Measurements from ENCODE around the gene DYNC2H1. TPM values are rescaled to one million over a fixed set of nuclear protein-coding genes. Genes with fewer than 3 reads are reported as not detected.

The DYNC2H1 gene
- total RNA-seq, 2 donors from 2014 or later = 1.7 to 3.7 TPM

- Mint-ChIP-seq H3K36me3 (no peaks in the 10 kb centered on the region), H3K4me3 (no peak overlapping the region), H3K9me3 (no peaks in the 10 kb centered on the region), H3K4me1 (ENCODE audit: low read depth in 2 of 2) (no peaks in the 10 kb centered on the region), H3K27me3 (no peaks in the 10 kb centered on the region), H3K27ac (no peak overlapping the region)
- ATAC-seq (no peak), DNase-seq (ENCODE audit: low spot score) (no peak)
These were observed 57.9 kb downstream of the DYNC2H1 start for GRCh38 chr11:103167166-103167565.

- Mint-ChIP-seq H3K4me1 (ENCODE audit: low read depth in 2 of 2) (no peaks in the 10 kb centered on the region), H3K4me3 (no peak overlapping the region), H3K9me3 (no peaks in the 10 kb centered on the region), H3K27ac (no peak overlapping the region), H3K36me3 (no peaks in the 10 kb centered on the region), H3K27me3 (no peaks in the 10 kb centered on the region)
- DNase-seq (ENCODE audit: low spot score) (no peak), ATAC-seq (no peak)
These were observed 61.6 kb downstream of the DYNC2H1 start for GRCh38 chr11:103170865-103171264.

DNA sequence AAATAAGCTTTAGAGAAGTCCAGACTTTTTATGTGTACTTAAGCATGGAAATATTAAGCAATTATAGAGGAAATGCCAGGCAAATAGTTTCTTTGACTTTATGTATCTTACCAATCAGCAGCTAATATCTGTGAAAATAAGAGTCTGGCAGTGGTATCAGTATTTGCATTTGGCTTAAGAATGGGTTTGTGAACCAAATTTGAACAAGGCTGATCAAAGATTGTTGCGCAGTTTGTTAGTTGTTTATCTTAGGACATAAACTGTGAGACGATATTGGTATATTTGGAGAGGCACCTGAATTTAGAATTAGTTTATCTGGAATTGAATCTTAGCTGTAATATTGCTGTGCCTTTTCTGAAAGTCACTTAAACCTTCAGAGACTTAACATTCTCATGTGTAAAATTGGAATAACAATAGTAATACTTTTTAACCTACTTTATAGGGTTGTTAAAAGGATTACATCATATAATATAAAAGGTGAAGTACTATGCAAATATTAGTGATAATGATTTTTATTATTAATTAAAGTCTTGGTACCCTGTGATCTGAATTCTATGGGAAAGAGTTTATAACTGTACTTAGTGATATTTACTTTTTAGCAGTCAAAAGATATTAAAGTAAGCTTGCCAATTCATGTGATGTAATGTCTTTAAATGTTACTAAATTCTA lies 66.4 kb downstream of the DYNC2H1 start:
- Mint-ChIP-seq H3K27me3 (no peaks in the 10 kb centered on the region), H3K4me1 (ENCODE audit: low read depth in 2 of 2) (no peaks in the 10 kb centered on the region)
- ATAC-seq = no peak

DNA sequence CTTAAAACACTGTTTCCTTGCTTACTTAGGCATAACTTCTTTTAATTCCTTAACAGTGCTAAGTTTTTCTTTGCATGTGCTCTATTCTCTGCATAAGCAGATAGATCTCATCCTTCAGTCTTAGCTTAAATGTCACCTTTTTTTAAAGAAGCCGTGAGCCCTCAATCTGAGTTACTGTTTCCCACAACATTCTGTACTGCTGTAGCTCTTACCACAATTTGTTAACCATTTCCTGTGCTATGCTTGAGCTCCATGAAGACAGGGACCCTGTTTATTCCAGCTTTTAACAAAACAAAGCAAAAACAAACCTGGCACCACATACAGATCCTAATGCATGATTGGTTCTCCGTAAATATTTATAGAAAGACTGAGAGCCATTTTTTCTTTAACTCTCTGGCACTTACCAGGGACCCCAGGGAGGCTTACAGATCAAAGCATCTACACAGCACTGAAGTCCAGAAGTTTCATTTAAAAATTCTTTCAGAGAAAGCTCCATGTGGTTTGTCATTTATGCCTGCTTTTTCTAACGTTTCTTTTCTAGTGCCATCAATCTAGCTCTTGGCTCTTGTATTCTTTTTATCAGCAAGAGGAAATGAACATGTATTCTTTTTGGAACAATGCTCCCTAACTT lies 74.9 kb downstream of the DYNC2H1 start:
- no peaks in the 10 kb centered on the region for H3K36me3 Mint-ChIP-seq
- no peaks in the 10 kb centered on the region for H3K27me3 Mint-ChIP-seq
- peaks cover 5 to 16% of the 10 kb centered on the region in 2 donors for H3K4me1 Mint-ChIP-seq (ENCODE audit: low read depth in 2 of 2)
- DNase-seq (ENCODE audit: low spot score) = no peak
- H3K4me3 Mint-ChIP-seq = peak overlapping the region; percentile 50
- H3K27ac Mint-ChIP-seq = no peak overlapping the region
- H3K9me3 Mint-ChIP-seq = no peaks in the 10 kb centered on the region
- ATAC-seq = peak in 1 of 2 donors; percentile 54

More for the DNA sequence above, 66.4 kb downstream of the DYNC2H1 start:
- Mint-ChIP-seq H3K36me3 (no peaks in the 10 kb centered on the region), H3K4me3 (no peak overlapping the region), H3K27ac (no peak overlapping the region), H3K9me3 (no peaks in the 10 kb centered on the region)
- no peak for DNase-seq (ENCODE audit: low spot score)

- H3K4me3 Mint-ChIP-seq = no peak overlapping the region
- no peaks in the 10 kb centered on the region for H3K4me1 Mint-ChIP-seq (ENCODE audit: low read depth in 2 of 2)
- no peak for DNase-seq (ENCODE audit: low spot score)
- no peaks in the 10 kb centered on the region for H3K27me3 Mint-ChIP-seq
- ATAC-seq = no peak
- H3K9me3 Mint-ChIP-seq = no peaks in the 10 kb centered on the region
- H3K36me3 Mint-ChIP-seq = no peaks in the 10 kb centered on the region
- H3K27ac Mint-ChIP-seq = no peak overlapping the region
These were observed 92.9 kb downstream of the DYNC2H1 start for GRCh38 chr11:103202048-103202651.

DNA sequence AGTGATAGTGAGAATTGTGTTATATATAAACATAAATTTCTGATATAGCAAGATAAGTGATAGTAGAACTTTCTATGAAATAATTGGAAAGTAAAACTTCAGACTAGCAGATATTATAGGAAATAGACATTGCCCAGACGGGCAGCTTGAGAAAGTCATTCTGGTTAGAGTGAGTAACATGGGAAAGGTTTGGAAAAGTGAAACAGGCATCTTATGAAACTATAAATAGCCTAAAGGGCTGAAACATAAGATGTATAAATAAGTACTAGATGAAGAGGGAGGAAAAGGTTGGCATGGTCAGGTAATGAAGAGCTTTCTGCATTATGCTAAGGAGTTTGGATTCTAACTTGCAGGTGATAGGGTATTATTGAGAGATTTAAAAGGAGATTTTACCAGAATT lies 101.3 kb downstream of the DYNC2H1 start:
- no peak overlapping the region for H3K27ac Mint-ChIP-seq
- no peaks in the 10 kb centered on the region for H3K9me3 Mint-ChIP-seq
- no peak overlapping the region for H3K4me3 Mint-ChIP-seq
- no peaks in the 10 kb centered on the region for H3K36me3 Mint-ChIP-seq
- no peak for ATAC-seq
- H3K27me3 Mint-ChIP-seq = no peaks in the 10 kb centered on the region
- no peaks in the 10 kb centered on the region for H3K4me1 Mint-ChIP-seq (ENCODE audit: low read depth in 2 of 2)
- DNase-seq (ENCODE audit: low spot score) = no peak

DNA sequence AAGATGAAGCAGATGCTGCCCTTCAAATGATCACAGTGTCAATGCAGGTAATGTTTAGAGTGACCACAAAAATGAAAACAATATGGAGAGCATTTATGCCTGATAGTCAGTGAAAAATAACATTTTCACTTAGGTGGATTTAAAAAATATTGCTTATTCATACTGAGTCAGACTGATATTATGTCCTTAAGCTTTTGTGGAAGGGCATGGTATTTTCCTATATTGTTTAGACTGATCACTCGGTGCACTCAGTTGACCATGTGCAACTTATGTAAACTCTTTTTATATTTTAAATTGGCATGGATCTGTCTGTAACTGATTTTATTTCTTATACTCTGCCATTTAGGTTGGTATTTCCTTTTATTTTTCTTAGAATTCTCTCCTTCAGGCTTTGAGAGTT lies 106.6 kb downstream of the DYNC2H1 start:
- H3K4me1 Mint-ChIP-seq (ENCODE audit: low read depth in 2 of 2) = no peaks in the 10 kb centered on the region
- DNase-seq (ENCODE audit: low spot score) (no peak), ATAC-seq (no peak)
- H3K27me3 Mint-ChIP-seq = no peaks in the 10 kb centered on the region
- no peak overlapping the region for H3K4me3 Mint-ChIP-seq
- no peaks in the 10 kb centered on the region for H3K9me3 Mint-ChIP-seq
- no peak overlapping the region for H3K27ac Mint-ChIP-seq
- H3K36me3 Mint-ChIP-seq = no peaks in the 10 kb centered on the region

GRCh38 chr11:103220133-103220532 lies 110.9 kb downstream of the DYNC2H1 start:
- no peak for DNase-seq (ENCODE audit: low spot score)
- no peak overlapping the region for H3K4me3 Mint-ChIP-seq
- ATAC-seq = no peak
- H3K36me3 Mint-ChIP-seq = no peaks in the 10 kb centered on the region
- no peaks in the 10 kb centered on the region for H3K9me3 Mint-ChIP-seq
- no peak overlapping the region for H3K27ac Mint-ChIP-seq
- H3K27me3 Mint-ChIP-seq = no peaks in the 10 kb centered on the region
- H3K4me1 Mint-ChIP-seq (ENCODE audit: low read depth in 2 of 2) = no peaks in the 10 kb centered on the region

- Mint-ChIP-seq H3K9me3 (peaks cover 3% of the 10 kb centered on the region), H3K27ac (no peak overlapping the region), H3K4me3 (no peak overlapping the region), H3K4me1 (ENCODE audit: low read depth in 2 of 2) (no peaks in the 10 kb centered on the region), H3K27me3 (no peaks in the 10 kb centered on the region), H3K36me3 (no peaks in the 10 kb centered on the region)
- ATAC-seq = no peak
- DNase-seq (ENCODE audit: low spot score) = no peak
These were observed 113.6 kb downstream of the DYNC2H1 start for GRCh38 chr11:103222806-103223205.

DNA sequence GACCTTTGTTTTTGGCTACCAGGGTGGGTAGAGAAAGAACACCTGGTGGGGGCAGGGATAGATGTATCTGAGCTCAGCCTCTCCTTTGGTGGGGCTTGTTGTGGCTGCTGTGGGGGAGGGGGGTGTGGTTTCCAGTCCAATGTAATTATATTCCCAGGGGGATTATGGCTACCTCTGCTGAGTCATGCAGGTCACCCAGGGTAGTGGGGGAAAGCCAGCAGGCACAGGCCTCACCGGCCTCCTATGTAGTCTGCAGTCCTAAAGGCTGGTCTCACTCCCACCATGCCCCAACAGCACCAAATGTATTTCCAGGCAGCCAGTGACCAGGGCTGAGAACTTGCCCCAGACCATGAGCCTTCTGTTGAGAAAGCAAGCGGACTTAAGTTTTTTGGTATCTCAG lies 119.6 kb downstream of the DYNC2H1 start:
- no peaks in the 10 kb centered on the region for H3K4me1 Mint-ChIP-seq (ENCODE audit: low read depth in 2 of 2)
- H3K27me3 Mint-ChIP-seq = no peaks in the 10 kb centered on the region
- H3K36me3 Mint-ChIP-seq = no peaks in the 10 kb centered on the region
- no peak overlapping the region for H3K27ac Mint-ChIP-seq
- DNase-seq (ENCODE audit: low spot score) = no peak
- no peak for ATAC-seq
- H3K9me3 Mint-ChIP-seq = peaks cover 9% of the 10 kb centered on the region
- no peak overlapping the region for H3K4me3 Mint-ChIP-seq

- Mint-ChIP-seq H3K27me3 (no peaks in the 10 kb centered on the region), H3K36me3 (no peaks in the 10 kb centered on the region), H3K9me3 (peaks cover 3% of the 10 kb centered on the region), H3K27ac (no peak overlapping the region), H3K4me3 (no peak overlapping the region), H3K4me1 (ENCODE audit: low read depth in 2 of 2) (no peaks in the 10 kb centered on the region)
- DNase-seq (ENCODE audit: low spot score) = no peak
- no peak for ATAC-seq
These were observed 125.7 kb downstream of the DYNC2H1 start for GRCh38 chr11:103234974-103235373.

DNA sequence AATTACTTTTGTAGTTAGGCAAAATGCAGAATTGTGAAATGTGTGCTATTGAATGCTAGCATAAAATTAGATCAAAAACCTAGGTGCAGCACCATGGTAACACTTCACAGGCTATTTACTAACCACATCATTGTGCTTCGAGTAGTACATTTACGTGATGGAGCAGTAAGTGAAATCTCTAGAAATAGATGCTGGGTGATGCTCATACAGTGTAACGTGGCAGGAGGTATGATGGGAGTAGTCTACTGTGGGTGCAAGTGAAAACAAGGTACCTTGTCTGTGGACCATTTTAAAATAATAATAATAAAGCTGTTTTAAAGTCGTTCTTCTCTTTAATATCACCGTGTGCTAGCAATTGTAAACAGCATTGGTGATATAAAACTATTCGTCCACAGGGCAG lies 132.3 kb downstream of the DYNC2H1 start:
- no peak for ATAC-seq
- Mint-ChIP-seq H3K4me1 (ENCODE audit: low read depth in 2 of 2) (no peaks in the 10 kb centered on the region), H3K4me3 (no peak overlapping the region)

GRCh38 chr11:103254123-103254522 lies 144.9 kb downstream of the DYNC2H1 start:
- Mint-ChIP-seq H3K4me3 (no peak overlapping the region), H3K9me3 (no peaks in the 10 kb centered on the region), H3K4me1 (ENCODE audit: low read depth in 2 of 2) (no peaks in the 10 kb centered on the region), H3K27me3 (no peaks in the 10 kb centered on the region), H3K36me3 (no peaks in the 10 kb centered on the region), H3K27ac (no peak overlapping the region)
- ATAC-seq (no peak), DNase-seq (ENCODE audit: low spot score) (no peak)

More for the DNA sequence above, 132.3 kb downstream of the DYNC2H1 start:
- DNase-seq (ENCODE audit: low spot score) = no peak
- Mint-ChIP-seq H3K27me3 (no peaks in the 10 kb centered on the region), H3K27ac (no peak overlapping the region), H3K36me3 (no peaks in the 10 kb centered on the region), H3K9me3 (no peaks in the 10 kb centered on the region)

DNA sequence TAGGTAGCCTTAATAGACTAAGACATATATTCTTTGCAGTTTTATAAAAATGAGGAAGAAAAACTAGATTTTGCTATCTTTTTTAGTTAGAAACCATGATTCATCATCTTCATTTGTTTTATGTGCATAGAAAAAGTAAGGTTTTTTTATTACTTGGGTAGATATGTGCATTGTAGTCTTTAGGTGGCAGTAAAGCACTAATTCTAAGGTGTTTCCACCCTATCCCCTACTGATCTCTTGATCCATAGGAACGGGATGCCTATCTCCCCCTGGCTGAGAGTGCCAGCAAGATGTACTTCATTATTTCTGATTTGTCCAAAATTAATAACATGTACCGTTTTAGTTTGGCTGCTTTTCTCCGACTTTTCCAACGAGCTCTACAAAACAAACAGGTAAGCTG lies 148.1 kb downstream of the DYNC2H1 start:
- Mint-ChIP-seq H3K27me3 (no peaks in the 10 kb centered on the region), H3K27ac (no peak overlapping the region), H3K4me1 (ENCODE audit: low read depth in 2 of 2) (no peaks in the 10 kb centered on the region), H3K36me3 (peaks cover 6% of the 10 kb centered on the region), H3K9me3 (no peaks in the 10 kb centered on the region), H3K4me3 (no peak overlapping the region)
- no peak for DNase-seq (ENCODE audit: low spot score)
- no peak for ATAC-seq

Measured in natural killer cell treated with Interleukin-12 subunit alpha and Interleukin-12 subunit beta and Interleukin-15 and Interleukin-18, amount 100 ng/mL, for 72 hours (primary cell).